Small intestine (tissue), 7 donors: ENCODE measurements around the gene CEP112. TPM values are rescaled to one million over a fixed set of nuclear protein-coding genes. Genes with fewer than 3 reads are reported as not detected.

Source experiments
- DNase-seq, 2 donors: peaks; one replicate each; pipeline versions ENCODE4 v3.0.0 to v3.0.0-alpha.2; 2013
- FAIRE-seq: peaks from 2 replicates; lab custom pipeline; 2012; peaks lifted over from hg19 to GRCh38; lab: Jason Lieb, UNC
- H3K27ac ChIP-seq, 3 donors: one replicate each; pipeline ENCODE4 v1.5.1; 2013; ENCODE audit warnings: low read length in 2 of 3, mild to moderate bottlenecking in 2 of 3, control low read depth in 1 of 3, inconsistent platforms in 1 of 3, low read depth in 1 of 3, moderate library complexity in 1 of 3
- H3K27me3 ChIP-seq, 3 donors: one replicate each; pipeline ENCODE4 v1.6.1; 2013; ENCODE audit warnings: low read length in 3 of 3, inconsistent platforms in 1 of 3; ENCODE audit not compliant: control insufficient read depth in 3 of 3, insufficient read depth in 3 of 3
- H3K36me3 ChIP-seq, 3 donors: one replicate each; pipeline ENCODE4 v1.6.1; 2013; ENCODE audit warnings: low read length in 3 of 3, inconsistent platforms in 1 of 3, low read depth in 1 of 3, mild to moderate bottlenecking in 1 of 3, moderate library complexity in 1 of 3; ENCODE audit not compliant: control insufficient read depth in 3 of 3, insufficient read depth in 2 of 3
- H3K4me1 ChIP-seq, 3 donors: one replicate each; pipeline ENCODE4 v1.6.1; 2013; ENCODE audit warnings: low read length in 2 of 3, inconsistent platforms in 1 of 3, low read depth in 1 of 3, mild to moderate bottlenecking in 1 of 3, moderate library complexity in 1 of 3; ENCODE audit not compliant: control insufficient read depth in 3 of 3, insufficient read depth in 2 of 3
- H3K4me3 ChIP-seq, 3 donors: one replicate each; pipeline ENCODE4 v1.5.1; 2013; ENCODE audit warnings: low read length in 3 of 3, control low read depth in 1 of 3, inconsistent platforms in 1 of 3, low read depth in 1 of 3, mild to moderate bottlenecking in 1 of 3, moderate library complexity in 1 of 3
- H3K9me3 ChIP-seq, 2 donors: one replicate each; pipeline ENCODE4 v1.6.1; 2013; ENCODE audit warnings: low read depth in 1 of 2, low read length in 1 of 2; ENCODE audit not compliant: control insufficient read depth in 2 of 2, insufficient read depth in 1 of 2
- WGBS, 3 donors: extraction: QIAGEN DNeasy Blood & Tissue Kit; methylation state at CpG; one replicate each; pipeline ENCODE4 v1.1.7; 2013; 5-methylcytosine and 5-hydroxymethylcytosine counted together
- polyA plus RNA-seq, 4 donors: library from polyadenylated mRNA; stranded (reverse) in 3 of 4; unstranded in 1 of 4; fragments of 200-250 nt in 3 of 4; fragments of 120-200 nt in 1 of 4; gene quantifications; one replicate each; pipeline versions ENCODE4 v1.2.1 to v1.2.3, GENCODE V29; 2013
- donor health status: healthy with polysubstance abuse.
- donor health status: control.
- donor health status: control.
- donor health status: Bipolar disorder and iron deficiency.
- donor health status: healthy.

Gene CEP112
- polyA plus RNA-seq, 4 donors, result 2.4 to 3.6 (median 3.5) TPM; not detected in 1

GRCh38 chr17:65896889-65897288 lies 295.0 kb downstream of the CEP112 start:
- Histone ChIP-seq H3K27me3 (no peaks in the 10 kb centered on the region), H3K4me3 (no peak overlapping the region), H3K4me1 (no peaks in the 10 kb centered on the region), H3K36me3 (no peaks in the 10 kb centered on the region), H3K9me3 (no peaks in the 10 kb centered on the region), H3K27ac (no peak overlapping the region)
- FAIRE-seq (no peak), DNase-seq (no peak)

GRCh38 chr17:65895969-65896368 lies 296.0 kb downstream of the CEP112 start:
- Histone ChIP-seq H3K27ac (no peak overlapping the region), H3K4me3 (no peak overlapping the region), H3K36me3 (no peaks in the 10 kb centered on the region), H3K4me1 (no peaks in the 10 kb centered on the region), H3K9me3 (no peaks in the 10 kb centered on the region), H3K27me3 (no peaks in the 10 kb centered on the region)
- DNase-seq (no peak), FAIRE-seq (no peak)

- no peak overlapping the region for H3K27ac ChIP-seq
- H3K4me3 ChIP-seq, result no peak overlapping the region
- FAIRE-seq (no peak), DNase-seq (no peak)
- 81 to 91% (median 87%) methylated on average over 3 of the region's 3 CpGs for WGBS, 3 donors
- no peaks in the 10 kb centered on the region for H3K27me3 ChIP-seq
- no peaks in the 10 kb centered on the region for H3K4me1 ChIP-seq
- H3K9me3 ChIP-seq, result no peaks in the 10 kb centered on the region
- no peaks in the 10 kb centered on the region for H3K36me3 ChIP-seq
Measured at GRCh38 chr17:65893692-65894279, 298.1 kb downstream of the CEP112 start.

GRCh38 chr17:65892912-65893377 lies 299.0 kb downstream of the CEP112 start:
- Histone ChIP-seq H3K4me1 (no peaks in the 10 kb centered on the region), H3K27ac (no peak overlapping the region), H3K36me3 (no peaks in the 10 kb centered on the region), H3K4me3 (no peak overlapping the region), H3K27me3 (no peaks in the 10 kb centered on the region), H3K9me3 (no peaks in the 10 kb centered on the region)
- FAIRE-seq (no peak), DNase-seq (no peak)
- 83 to 88% (median 83%) methylated on average over 5 of the region's 5 CpGs for WGBS, 3 donors

- Histone ChIP-seq H3K4me1 (no peaks in the 10 kb centered on the region), H3K27ac (no peak overlapping the region), H3K36me3 (no peaks in the 10 kb centered on the region), H3K9me3 (no peaks in the 10 kb centered on the region), H3K4me3 (no peak overlapping the region), H3K27me3 (no peaks in the 10 kb centered on the region)
- FAIRE-seq, result no peak
- WGBS, 3 donors, result 93 to 95% (median 94%) methylated on average over 7 of the region's 7 CpGs
- no peak for DNase-seq
Measured at GRCh38 chr17:65891231-65891735, 300.6 kb downstream of the CEP112 start.

GRCh38 chr17:65888649-65889048 lies 303.3 kb downstream of the CEP112 start:
- Histone ChIP-seq H3K27me3 (no peaks in the 10 kb centered on the region), H3K4me1 (no peaks in the 10 kb centered on the region), H3K36me3 (no peaks in the 10 kb centered on the region), H3K9me3 (no peaks in the 10 kb centered on the region), H3K27ac (no peak overlapping the region), H3K4me3 (no peak overlapping the region)
- no peak for FAIRE-seq
- 90 to 91% (median 91%) methylated on average over 4 of the region's 4 CpGs for WGBS, 3 donors
- DNase-seq, result no peak

GRCh38 chr17:65886315-65887245 lies 305.4 kb downstream of the CEP112 start:
- FAIRE-seq, result no peak
- WGBS, 3 donors, result 63 to 71% (median 68%) methylated on average over 6 of the region's 6 CpGs
- no peaks in the 10 kb centered on the region for H3K4me1 ChIP-seq
- H3K27me3 ChIP-seq, result no peaks in the 10 kb centered on the region
- H3K36me3 ChIP-seq, result no peaks in the 10 kb centered on the region
- DNase-seq, result no peak
- no peak overlapping the region for H3K27ac ChIP-seq
- no peaks in the 10 kb centered on the region for H3K9me3 ChIP-seq
- no peak overlapping the region for H3K4me3 ChIP-seq

- Histone ChIP-seq H3K36me3 (no peaks in the 10 kb centered on the region), H3K27me3 (no peaks in the 10 kb centered on the region), H3K4me1 (no peaks in the 10 kb centered on the region), H3K9me3 (no peaks in the 10 kb centered on the region), H3K4me3 (no peak overlapping the region), H3K27ac (no peak overlapping the region)
- no peak for FAIRE-seq
- DNase-seq, result peak in 1 of 2 donors; percentile 11
- WGBS, 3 donors, result 16 to 68% (median 34%) methylated on average over 6 of the region's 6 CpGs
Measured at GRCh38 chr17:65885541-65886312, 306.2 kb downstream of the CEP112 start.
